GM18861 (cell line): ENCODE data around the gene TAF1B.
A peak's percentile ranks its signal among the peaks of the same experiment; 100 is the strongest.

Experiments used
- ATAC-seq: cut with Tn5 transposase; IDR thresholded peaks from one replicate; pipeline ENCODE4 v1.9.1; 2021; ENCODE audit not compliant: unreplicated experiment

TAF1B gene

GRCh38 chr2:9807555-9808305 lies 35.5 kb upstream of the TAF1B start:
- ATAC-seq = no peak

- ATAC-seq = no peak
Observed at GRCh38 chr2:9808334-9809063, 34.8 kb upstream of the TAF1B start.

GRCh38 chr2:9809064-9809356 lies 34.3 kb upstream of the TAF1B start:
- ATAC-seq = no peak

DNA sequence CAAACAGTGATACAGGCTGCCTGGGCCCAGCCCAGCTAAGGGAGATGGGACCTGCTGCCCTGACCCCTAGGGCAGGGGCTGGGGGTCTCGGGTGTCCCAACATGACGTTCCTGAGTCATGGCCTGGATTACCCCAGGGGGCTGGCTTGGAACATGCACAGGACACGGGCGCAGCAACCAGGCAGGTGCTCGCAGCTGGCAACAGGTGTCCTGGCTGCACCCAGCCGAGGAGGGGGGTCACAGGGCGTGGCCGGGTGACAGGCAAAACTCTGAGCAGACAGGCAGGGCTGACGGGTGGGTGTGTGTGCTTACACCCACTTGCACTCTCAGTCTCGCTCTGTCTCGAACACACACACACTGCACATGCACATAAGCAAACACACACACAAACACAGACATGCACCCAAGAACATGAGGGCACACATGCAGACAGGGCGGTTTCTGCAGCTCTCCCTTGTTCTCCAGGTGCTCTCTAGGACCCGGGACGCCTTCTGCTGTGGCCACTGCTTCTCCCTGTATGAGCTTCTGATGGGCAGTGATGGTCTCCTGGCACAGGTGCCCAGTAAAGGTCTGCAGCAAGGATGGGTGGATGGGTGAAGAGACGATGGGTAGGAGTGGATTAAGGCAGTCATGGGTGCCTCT lies 33.7 kb upstream of the TAF1B start:
- ATAC-seq = no peak

GRCh38 chr2:9811216-9811615 lies 32.1 kb upstream of the TAF1B start:
- ATAC-seq = no peak

- ATAC-seq = no peak
Observed at GRCh38 chr2:9811679-9812511, 31.4 kb upstream of the TAF1B start.

GRCh38 chr2:9812945-9813311 lies 30.3 kb upstream of the TAF1B start:
- ATAC-seq = no peak

DNA sequence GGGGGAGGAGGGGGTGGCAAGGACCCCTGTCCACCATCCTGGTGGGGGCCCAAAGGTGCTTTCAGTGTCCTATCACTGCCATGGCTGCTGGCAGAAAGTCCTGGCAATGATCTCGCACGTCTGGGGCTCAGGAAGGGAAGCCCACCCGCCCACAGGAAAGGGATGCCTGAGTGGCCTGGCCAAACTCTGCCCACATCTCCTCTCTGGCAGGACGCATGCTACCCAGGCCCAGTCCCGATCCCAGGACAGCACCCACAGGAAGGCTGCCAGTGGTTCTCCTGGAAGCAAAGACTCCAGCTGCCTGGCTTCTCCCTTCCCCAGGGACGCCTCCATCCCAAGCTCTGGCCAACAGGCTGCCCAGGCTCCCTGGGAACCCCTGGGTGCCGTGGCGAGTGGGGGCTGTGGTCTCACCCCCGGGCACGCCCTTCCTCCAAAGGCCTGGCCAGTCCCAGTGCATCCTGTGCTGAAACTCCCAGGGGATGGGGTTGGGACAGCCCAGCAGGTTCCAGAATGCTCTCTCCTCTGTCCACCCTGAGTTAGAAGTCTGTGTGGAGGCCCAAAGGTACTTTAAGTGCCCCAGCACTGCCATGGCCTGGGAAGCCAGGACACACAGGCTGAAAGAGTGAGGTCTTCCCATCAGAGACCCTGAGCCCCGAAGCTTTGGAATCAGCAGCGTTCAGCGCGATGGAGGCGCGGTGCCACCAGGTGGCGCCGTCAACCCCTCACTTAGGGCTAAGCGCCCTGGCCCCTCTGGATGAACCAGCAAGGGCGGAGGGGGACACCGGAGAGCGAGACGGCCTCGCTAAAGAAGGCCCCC lies 29.8 kb upstream of the TAF1B start:
- peak; percentile 57 for ATAC-seq

- no peak for ATAC-seq
Observed at GRCh38 chr2:9814129-9814868, 29.0 kb upstream of the TAF1B start.

DNA sequence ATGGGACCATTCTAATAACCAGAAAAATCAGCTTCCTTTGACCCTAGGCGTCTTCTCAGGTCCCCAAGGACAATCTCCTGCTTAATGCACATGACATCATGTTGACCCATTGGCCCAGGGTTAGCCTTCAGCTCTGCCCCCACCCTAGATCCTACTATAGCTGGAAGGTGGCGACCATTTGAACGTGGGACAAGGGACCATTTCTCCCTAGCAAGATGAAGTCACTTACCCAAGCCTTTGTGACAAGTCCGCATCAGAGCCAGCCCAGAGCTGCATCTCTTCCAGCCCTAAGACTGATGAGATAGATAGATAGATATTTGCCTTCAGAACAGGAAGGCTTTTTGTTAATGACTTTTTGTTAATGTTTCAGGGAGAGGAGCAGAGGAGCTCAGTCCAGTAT lies 28.2 kb upstream of the TAF1B start:
- no peak for ATAC-seq

DNA sequence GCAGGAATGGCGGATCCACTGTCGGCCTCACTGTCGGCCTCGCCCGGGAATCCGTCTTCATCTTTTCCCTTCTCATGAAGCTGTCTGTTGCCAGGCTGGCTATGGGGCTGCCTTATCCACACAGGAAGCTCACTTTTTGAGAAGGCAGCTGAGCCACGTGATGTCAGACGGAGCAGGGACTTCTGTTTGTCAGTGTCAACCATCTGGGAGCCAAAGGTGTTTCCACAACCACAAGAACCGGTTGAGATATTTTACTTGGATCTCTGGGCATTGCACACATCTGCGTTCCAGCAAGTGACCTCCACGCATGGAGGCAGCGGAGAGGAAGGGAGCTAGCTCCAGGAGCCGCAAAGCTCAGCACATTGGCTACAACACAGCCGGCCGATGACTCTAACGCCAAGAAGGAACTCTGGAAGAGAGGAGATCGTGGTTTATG lies 27.4 kb upstream of the TAF1B start:
- ATAC-seq = no peak

DNA sequence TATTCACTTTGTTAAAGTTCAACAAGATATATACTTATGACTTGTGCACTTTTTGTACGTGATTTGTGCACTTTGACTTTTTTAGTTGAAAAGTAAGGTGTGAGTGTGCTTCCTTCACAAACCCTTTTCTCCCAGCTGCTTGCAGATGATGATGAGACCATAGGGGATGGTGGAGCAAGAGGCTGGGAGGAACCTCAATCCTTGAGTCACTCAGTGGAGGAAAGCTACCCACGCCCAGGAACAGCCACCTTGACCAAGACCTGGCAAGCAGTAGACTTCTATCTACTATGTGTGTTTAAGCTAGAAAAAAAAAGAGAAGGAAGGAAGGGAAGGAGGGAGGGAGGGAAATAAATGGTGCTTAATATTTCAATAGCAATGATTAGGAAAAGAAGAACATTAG lies 25.2 kb upstream of the TAF1B start:
- no peak for ATAC-seq

DNA sequence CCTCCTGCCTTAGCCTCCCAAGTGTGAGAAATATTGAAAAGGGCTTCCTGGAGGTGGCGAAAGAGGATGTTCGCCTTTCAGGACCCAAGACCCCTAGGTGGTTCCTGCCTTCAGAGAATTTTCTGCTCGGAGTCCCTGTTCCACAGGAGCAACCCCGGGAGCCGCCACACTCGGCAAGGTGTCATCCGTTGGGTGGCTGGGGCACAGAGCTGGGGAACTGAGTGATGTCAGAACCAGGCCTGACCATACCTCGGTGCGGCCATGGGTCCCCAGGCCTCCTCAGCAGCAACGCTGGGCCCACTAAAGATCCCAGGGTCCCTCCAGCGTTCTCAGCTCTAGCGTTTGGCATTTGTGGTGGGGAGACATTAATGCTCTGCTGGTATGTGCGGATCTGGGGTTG lies 23.7 kb upstream of the TAF1B start:
- ATAC-seq = no peak

DNA sequence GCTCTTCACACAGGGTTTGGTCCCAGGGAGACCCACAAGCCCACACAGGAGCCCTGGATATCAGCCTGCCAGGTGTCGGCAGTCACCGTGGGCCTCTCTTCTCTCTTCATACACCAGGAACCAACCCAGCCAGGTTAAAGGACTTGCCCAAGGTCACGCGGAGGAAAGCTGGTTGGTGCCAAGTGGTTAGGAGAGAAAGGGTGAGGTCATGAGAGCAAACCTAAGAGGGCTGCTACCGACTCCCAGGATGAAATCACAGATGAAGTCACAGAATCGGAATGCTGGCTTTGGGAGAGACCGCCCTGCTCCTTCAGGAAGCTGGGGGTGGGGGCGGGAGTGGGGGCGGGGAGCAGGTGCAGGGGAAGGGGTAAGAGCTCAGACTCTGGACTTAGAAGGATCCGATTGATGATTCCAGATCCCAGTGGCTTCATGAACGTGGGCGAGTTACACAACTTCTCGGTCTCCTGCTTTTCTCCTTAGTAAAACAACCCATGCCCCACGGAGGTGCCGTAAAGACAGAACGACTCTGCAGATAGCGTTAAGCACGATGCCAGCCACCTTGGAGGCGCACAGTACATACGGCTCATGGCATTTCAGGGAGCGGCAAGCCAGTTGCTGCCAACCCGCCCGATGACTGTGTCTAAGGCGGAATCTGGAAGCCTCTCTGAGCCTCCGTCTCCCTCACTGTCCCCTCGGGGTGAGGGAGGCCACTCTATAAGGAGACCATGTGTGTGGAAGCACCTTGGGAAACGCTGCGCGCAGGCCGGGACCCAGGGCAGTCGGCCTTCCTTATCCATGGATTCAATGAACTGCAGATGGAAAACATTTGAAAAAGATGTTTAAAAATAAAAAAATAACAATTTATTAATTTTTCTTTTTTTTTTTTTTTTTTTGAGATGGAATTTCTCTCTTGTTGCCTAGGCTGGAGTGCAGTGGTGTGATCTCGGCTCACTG lies 23.0 kb upstream of the TAF1B start:
- ATAC-seq = no peak

DNA sequence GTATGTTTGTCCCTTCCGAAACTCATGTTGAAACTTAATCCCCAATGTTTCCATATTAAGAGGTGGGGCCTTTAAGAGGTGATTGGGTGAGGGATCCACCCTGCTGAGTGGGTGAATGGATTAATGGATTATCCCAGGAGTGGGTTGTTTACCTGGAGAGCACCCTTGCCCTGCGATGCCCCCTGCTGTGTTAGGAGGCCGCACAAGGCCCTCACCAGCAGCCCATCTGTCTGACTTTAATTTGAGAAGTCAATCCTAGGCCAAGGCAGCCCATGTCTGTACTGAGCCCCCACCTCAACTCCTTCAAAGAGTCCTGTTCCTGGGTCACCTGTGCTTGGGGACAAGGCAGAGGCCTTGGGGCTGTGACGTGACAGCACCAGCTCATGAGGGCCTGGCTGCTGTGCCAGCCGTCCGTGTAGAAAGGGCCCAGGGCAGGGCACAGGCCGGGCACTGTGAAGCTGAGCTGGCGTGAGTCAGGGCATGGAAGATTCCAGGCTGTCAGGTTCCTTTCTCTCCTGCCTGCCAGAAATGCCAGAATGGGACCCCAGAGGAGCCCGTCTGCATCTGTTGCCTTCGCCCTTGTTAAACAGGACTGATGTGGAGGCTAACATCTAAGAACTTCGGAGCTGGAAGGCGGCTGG lies 21.3 kb upstream of the TAF1B start:
- no peak for ATAC-seq

GRCh38 chr2:9824441-9824840 lies 18.8 kb upstream of the TAF1B start:
- no peak for ATAC-seq

- no peak for ATAC-seq
Observed at GRCh38 chr2:9824956-9825720, 18.1 kb upstream of the TAF1B start.

- ATAC-seq = no peak
Observed at GRCh38 chr2:9826208-9826607, 17.1 kb upstream of the TAF1B start.
